ENCODE results near the gene ENTR1.

The ENTR1 gene

DNA sequence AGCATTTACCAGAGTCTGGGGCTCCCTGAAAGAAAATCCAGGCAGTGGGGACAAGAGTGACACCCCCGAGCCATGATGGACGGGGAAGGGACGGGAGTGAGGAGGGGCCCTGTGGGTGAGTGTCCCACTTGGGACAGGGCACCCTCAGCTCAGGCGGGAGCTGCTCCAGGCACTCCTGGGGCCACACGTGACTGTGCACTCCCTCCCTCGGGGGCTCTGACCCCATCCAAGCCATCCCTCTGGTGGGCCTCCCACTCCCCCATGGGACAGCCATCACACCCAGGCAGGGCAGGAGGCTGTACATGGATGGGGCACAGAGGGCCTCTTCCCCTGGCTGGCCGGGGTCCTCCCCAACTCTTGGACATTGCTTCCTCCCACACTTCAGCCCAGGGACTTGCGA, 34.0 kb downstream of the ENTR1 start:
- no peak for DNase-seq (ENCODE audit: low read depth)

GRCh38 chr9:136375096-136375495, 35.3 kb downstream of the ENTR1 start:
- no peak for DNase-seq (ENCODE audit: low read depth)

DNA sequence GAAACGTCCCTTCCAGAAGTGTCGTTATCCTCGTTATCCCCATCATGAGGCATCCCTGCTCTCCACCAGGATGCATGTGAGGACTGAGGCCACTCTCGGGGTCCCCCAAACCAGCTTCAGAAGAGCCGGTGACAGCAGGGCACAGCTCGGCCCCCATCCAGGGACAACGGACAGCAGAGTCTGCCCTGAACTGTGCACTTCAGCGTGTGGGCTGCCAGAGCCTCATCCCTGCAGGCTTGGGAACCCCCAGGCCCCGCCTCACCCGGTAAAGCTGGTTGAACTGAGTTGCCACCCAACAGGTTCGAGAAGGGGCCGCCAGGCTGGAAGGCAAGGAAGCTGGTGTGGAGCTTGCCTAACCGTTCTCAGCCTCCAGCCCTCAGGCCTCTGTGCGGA, 36.2 kb downstream of the ENTR1 start:
- no peak for DNase-seq (ENCODE audit: low read depth)

DNA sequence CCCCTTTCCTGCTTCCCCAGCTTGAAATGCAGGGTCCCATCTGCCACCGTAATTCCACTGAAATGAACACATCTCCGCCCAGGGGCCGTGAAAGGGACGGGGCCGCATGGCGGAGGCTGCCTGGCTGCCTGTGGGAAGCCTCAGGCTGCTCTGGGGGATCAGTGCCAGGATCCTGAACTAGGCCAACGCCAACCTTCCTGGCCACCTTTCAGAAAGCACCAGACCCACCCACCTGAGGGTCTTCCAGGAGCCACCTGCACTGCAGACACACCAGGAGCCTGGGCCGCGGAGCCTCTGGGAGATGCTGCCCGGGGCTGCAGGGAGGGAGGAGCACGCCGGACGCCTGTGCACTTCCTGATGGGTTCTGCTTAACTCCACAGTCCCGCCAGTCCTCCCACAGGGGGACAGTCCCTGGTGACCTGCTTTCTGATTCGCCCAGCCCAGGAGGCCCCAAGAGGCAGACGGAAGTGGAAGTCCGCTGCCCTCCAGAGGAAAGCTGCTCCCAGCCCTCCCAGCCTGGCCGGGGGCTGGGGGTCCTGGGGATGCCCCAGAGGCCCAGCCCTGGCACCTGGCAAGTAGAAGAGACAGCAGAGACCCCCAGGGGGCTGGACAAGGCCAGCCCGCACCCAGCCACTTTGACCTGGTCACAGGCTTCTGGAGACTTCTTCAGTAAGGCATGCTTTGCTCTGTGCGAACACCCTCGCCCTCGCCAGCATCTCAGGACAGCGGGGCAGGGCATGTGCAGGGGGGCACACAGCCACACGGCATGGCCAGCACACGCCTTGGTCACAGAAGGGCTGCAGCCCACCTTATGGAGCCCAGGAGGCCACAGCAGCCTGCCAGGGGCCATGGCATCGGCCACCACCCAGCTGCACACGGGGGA, 36.9 kb downstream of the ENTR1 start, which contains the start of gene CARD9:
Gene CARD9, minus strand, starts transcription at position 370 of the 883 bp plus-strand sequence. CDS start 1,591 bp downstream, outside the sequence.
- DNase-seq (ENCODE audit: low read depth) = no peak

- no peak for DNase-seq (ENCODE audit: low read depth)
Observed at GRCh38 chr9:136372561-136373299, 37.7 kb downstream of the ENTR1 start.

DNA sequence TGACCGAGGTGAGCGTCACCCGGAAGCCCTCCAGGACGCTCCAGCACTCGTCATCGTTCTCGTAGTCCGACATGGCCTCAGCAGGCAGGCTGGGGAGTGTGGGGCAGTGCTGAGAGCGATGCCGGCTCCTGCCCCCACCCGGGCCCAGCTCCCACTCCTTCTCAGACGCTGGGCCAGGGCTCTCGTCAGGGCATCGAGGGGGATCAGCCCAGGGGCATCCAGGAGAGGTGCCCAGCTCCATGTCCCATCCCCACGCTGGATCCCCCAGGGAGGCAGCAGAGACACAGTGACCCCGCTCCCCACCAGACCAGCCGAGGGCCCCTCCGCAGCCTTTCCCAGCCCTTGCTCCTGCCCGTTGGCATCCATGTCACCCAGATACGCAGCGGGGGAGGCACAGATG, 38.4 kb downstream of the ENTR1 start:
- DNase-seq (ENCODE audit: low read depth) = no peak

DNA sequence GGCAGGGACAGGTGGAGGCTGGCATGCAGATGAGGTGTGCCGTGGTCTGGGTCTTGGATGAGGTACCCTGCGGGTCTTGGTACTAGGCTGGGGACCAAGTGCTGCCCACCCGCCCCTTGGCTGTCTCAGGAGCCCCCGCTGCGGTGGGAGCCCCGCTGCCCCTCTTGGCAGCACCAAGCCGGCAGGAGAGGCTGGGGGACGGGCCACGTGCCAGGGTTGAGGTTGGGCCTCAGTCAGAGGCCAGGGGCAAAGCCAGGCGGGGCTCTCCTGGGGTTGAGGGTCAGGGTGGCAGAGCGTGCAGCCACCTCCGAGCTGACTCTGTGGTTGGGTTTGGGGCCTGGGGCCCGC, 38.9 kb downstream of the ENTR1 start:
- DNase-seq (ENCODE audit: low read depth) = no peak

DNA sequence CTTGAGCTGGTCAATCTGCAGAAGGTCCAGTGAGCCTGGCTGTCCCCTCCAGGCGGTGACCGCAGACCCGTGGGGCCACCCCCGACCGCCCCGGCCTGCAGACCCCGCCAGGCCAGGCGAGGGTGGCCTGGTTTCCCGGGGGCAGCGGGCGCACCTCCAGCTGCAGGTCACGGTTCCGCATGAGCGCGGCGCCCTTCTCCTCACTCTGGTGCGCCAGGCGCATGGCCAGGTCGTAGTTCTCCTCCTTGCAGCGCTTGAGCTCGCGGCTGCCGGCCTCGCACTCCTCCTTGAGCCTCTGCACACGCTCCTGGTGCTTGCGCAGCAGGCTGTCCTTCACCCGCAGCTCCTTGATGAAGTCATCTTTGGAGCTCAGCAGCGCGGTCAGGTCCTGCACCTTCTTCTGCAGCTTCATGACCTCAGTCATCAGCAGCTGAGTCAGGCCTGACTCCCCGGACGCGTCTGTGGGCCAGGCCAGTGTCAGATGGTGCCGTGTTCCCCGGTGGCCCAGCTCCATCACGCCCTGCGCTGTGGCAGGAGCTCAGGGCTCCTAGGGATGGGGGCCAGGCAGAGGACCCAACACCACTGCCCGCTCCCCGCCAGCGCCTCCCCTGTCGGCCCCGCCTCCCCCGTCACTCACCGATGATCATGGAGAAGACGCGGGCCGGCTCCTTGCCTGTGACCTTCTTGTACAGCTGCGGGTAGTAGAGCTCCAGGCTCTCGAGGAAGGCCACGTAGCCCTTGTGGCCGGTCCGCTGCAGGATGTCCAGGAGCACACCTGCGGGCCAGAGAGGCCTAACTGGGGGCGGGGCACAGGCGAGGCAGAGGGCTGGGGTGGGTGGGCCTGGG, 39.5 kb downstream of the ENTR1 start:
- no peak for DNase-seq (ENCODE audit: low read depth)

DNA sequence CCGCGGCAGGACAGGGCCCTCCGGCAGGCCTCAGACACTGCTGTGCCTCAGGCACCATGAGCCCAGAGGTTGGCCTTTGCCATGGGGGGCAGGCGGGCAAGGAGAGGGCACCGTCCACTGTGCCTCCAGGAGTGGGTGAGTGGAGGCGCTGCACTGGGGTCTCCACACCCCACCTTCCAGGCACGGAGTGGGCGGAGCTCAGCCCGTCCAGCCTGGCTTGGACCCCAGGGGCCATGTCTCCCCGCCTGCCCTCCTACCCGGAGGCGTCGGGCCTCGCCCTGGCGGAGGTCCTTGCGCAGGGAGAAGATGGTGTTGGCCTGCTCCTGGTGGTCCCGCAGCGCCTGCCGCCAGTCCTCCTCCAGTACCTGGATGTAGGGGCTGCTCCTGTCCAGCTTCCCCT, 40.4 kb downstream of the ENTR1 start:
- DNase-seq (ENCODE audit: low read depth) = no peak

GRCh38 chr9:136368190-136368589, 42.2 kb downstream of the ENTR1 start:
- no peak for DNase-seq (ENCODE audit: low read depth)

- no peak for DNase-seq (ENCODE audit: low read depth)
Observed at GRCh38 chr9:136367296-136368145, 42.9 kb downstream of the ENTR1 start.

DNA sequence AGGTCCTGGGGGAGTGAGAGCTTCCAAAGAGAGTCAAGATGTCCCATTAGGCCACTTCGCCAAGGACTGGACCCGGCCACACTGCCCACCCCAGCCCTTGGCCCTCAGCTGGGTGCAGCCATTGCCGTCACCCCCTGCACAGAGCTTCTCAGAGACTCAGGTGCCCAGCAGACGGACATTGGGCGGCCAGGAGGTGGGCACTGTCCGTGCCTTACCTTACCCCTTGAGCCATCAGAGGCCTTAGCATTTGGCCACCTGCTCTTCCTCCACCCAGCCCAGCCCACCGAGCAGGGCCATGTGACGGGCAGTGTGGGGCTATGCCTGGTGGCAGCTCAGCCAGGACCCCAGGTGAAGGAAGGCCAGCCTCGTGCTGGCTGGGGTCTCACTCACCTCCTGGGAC, 43.6 kb downstream of the ENTR1 start:
- no peak for DNase-seq (ENCODE audit: low read depth)

DNA sequence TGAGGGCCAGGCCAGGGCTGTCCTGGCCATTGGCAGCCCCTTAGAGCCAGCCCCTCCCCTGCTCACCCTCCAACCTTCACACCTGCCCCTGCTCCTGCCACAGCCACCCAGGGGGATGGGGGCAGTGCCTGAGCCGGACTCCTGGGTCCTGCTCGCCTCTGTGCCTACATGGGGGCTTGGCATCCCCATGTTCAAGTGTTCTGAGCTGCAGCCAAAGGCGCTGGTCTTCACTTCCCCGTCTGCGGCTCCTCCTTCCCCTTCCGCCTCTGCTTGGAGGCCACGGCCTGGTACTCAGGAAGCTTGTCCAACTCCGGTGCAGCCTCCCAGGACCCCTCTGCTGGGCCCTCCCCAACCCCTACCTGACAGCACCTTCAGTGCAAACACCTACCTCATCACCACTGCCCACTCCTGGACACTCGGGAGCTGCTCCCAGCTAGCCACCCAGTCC, 44.6 kb downstream of the ENTR1 start:
- no peak for DNase-seq (ENCODE audit: low read depth)

- DNase-seq (ENCODE audit: low read depth) = no peak
Observed at GRCh38 chr9:136364942-136365774, 45.3 kb downstream of the ENTR1 start.

GRCh38 chr9:136363949-136364748, 46.3 kb downstream of the ENTR1 start:
- no peak for DNase-seq (ENCODE audit: low read depth)

GRCh38 chr9:136363106-136363948, 47.1 kb downstream of the ENTR1 start, which contains the start of gene DNLZ:
DNLZ (minus strand) TSS chr9:136363744; CDS start chr9:136363714, 30 bp downstream.
- peak; percentile 51 for DNase-seq (ENCODE audit: low read depth)

DNA sequence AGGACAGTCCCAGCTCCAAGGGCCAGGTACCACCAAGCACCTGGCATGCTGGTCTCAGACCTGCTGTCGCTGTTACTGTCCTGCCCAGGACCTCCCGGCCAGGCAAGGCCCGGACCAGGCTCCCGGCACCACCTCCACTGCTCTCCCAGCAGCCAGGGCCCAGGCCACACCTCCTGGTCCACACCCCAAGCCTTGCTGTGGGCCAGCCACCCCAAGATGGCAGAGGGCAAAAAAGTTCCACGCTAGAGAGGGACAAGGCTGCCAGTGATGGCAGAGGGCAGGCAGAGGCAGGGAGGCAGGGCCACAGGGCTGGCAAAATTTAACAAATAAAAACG, 48.0 kb downstream of the ENTR1 start:
- DNase-seq (ENCODE audit: low read depth) = no peak

DNA sequence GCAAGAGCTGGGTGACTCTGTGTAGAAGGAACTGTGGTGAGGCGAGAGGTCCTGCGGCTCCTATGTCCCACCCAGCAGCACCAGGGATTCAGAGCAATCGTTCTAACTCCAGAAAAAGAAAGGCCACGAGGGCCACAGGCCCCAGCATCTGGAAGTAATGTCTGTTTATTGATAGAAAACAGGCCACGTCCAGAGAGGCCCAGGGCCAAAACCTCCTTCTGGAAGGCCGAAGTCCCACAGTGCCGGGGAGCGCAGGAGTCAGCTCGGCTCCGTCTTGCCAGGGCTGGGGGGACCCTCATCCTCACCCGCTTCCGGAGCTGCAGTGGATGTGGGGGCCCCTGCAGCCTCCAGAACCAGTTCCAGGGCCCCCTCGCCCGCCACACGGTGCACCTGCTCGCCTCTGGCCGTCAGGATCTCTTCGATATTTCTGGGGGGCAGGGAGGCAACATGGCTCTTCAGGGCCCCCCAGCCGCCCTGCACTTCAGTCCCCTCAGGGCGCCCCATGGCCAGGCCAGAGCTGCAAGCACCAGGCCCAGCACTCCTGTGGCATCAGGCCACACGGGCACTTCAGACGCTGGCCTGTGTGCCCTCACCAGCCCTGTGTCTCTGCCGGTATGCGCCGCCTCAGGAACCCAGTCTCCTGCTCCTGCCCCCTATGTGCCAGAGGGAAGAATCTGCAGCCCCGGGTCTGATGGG, 48.5 kb downstream of the ENTR1 start:
- DNase-seq (ENCODE audit: low read depth) = no peak
